HEK293 (cell line): ENCODE results near the gene FAM110D.

Experiments used
- CTCF ChIA-PET: fragments of 350-600 bp; formaldehyde crosslinking; extraction: SDS; loops from one replicate; lab custom pipeline; 2021; ENCODE audit warnings: antibody characterized with exemption; lab: Yijun Ruan, JAX
- POLR2A ChIA-PET: fragments of 300-600 bp; formaldehyde crosslinking; extraction: SDS; loops from one replicate; lab custom pipeline; 2020; ENCODE audit warnings: antibody characterized with exemption, inconsistent platforms; lab: Yijun Ruan, JAX
- H3K27ac ChIP-seq: fragments of 200-500 bp; sonication (Bioruptor generic); 2 replicates; pipeline ENCODE4 v1.5.1; 2014; ENCODE audit warnings: low read depth, low read length, control low read depth, inconsistent platforms; ENCODE audit errors: extremely low read depth
- H3K36me3 ChIP-seq, 2 experiments: fragments of 200-500 bp in 1 of 2; sonication (Bioruptor generic) in 1 of 2; 1 replicate in 1 of 2; 2 replicates in 1 of 2; pipeline ENCODE4 v1.5.1; 2014 to 2017; ENCODE audit warnings: inconsistent platforms in 2 of 2, low read length in 2 of 2; ENCODE audit not compliant: control insufficient read depth in 2 of 2, insufficient read depth in 1 of 2
- H3K4me1 ChIP-seq: fragments of 200-500 bp; sonication (Bioruptor generic); 2 replicates; pipeline ENCODE4 v1.5.1; 2014; ENCODE audit warnings: mild to moderate bottlenecking, low read length, inconsistent platforms; ENCODE audit not compliant: control insufficient read depth, insufficient read depth
- H3K4me3 ChIP-seq: 2 replicates; pipeline ENCODE4 v1.5.1; 2011; ENCODE audit warnings: low read depth, mild to moderate bottlenecking, control low read depth, low read length, moderate library complexity
- H3K9me3 ChIP-seq: fragments of 200-500 bp; sonication (Bioruptor generic); 2 replicates; pipeline ENCODE4 v1.5.1; 2014; ENCODE audit warnings: low read depth, low read length, inconsistent platforms; ENCODE audit not compliant: control insufficient read depth, insufficient read depth
- KLF9 ChIP-seq: fragments of 450-650 bp; formaldehyde crosslinking; IDR thresholded peaks from 2 replicates; pipeline ENCODE4 v1.5.1; 2016; ENCODE audit warnings: missing biosample characterization, missing genetic modification characterization, low read depth
- RBAK ChIP-seq: fragments of 450-650 bp; formaldehyde crosslinking; IDR thresholded peaks from 2 replicates; pipeline ENCODE4 v1.5.1; 2016; ENCODE audit warnings: missing biosample characterization, missing genetic modification characterization
- SETDB1 ChIP-seq: IDR thresholded peaks from one replicate; pipeline ENCODE4 v1.6.1; 2017; ENCODE audit warnings: mild to moderate bottlenecking, low read length, moderate library complexity, mixed read lengths; ENCODE audit not compliant: insufficient read length
- ZBTB7A ChIP-seq: fragments of 450-650 bp; formaldehyde crosslinking; IDR thresholded peaks from 2 replicates; pipeline ENCODE4 v1.5.1; 2016; ENCODE audit warnings: low read depth, missing biosample characterization, missing genetic modification characterization
- ZNF132 ChIP-seq: fragments of 450-650 bp; formaldehyde crosslinking; IDR thresholded peaks from 2 replicates; pipeline ENCODE4 v1.5.1; 2017; ENCODE audit warnings: missing biosample characterization, missing genetic modification characterization, borderline replicate concordance
- ZNF16 ChIP-seq: fragments of 450-650 bp; formaldehyde crosslinking; IDR thresholded peaks from 2 replicates; pipeline ENCODE4 v1.5.1; 2016; ENCODE audit warnings: low read depth, missing biosample characterization, missing genetic modification characterization
- ZNF184 ChIP-seq: fragments of 450-650 bp; IDR thresholded peaks from 2 replicates; pipeline ENCODE4 v1.5.1; 2018; ENCODE audit warnings: missing biosample characterization, mild to moderate bottlenecking, missing genetic modification characterization
- ZNF2 ChIP-seq: fragments of 450-650 bp; formaldehyde crosslinking; IDR thresholded peaks from 2 replicates; pipeline ENCODE4 v1.5.1; 2016; ENCODE audit warnings: missing biosample characterization, missing genetic modification characterization
- ZNF214 ChIP-seq: fragments of 450-650 bp; formaldehyde crosslinking; IDR thresholded peaks from 2 replicates; pipeline ENCODE4 v1.5.1; 2017; ENCODE audit warnings: missing biosample characterization, mild to moderate bottlenecking, missing genetic modification characterization, borderline replicate concordance
- ZNF37A ChIP-seq: fragments of 450-650 bp; IDR thresholded peaks from 2 replicates; pipeline ENCODE4 v1.5.1; 2018; ENCODE audit warnings: missing biosample characterization, missing genetic modification characterization
- ZNF549 ChIP-seq: fragments of 450-650 bp; IDR thresholded peaks from 2 replicates; pipeline ENCODE4 v1.5.1; 2018; ENCODE audit warnings: missing biosample characterization, missing genetic modification characterization, mild to moderate bottlenecking, inconsistent platforms, moderate library complexity
- ZNF596 ChIP-seq: fragments of 450-650 bp; IDR thresholded peaks from 2 replicates; pipeline ENCODE4 v1.5.0; 2018; ENCODE audit warnings: missing biosample characterization, mild to moderate bottlenecking, missing genetic modification characterization, moderate library complexity
- ZNF626 ChIP-seq: fragments of 450-650 bp; sonication (Bioruptor Pico); formaldehyde crosslinking; IDR thresholded peaks from 2 replicates; pipeline ENCODE4 v1.5.1; 2018; ENCODE audit warnings: missing biosample characterization, missing genetic modification characterization, inconsistent platforms
- TF ChIP-seq, protein P1 (sequence below): fragments of 450-650 bp; formaldehyde crosslinking; conservative IDR thresholded peaks from 2 replicates; pipeline ENCODE4 v1.5.1; 2016; ENCODE audit warnings: low read depth, missing biosample characterization, missing genetic modification characterization
- TF ChIP-seq, protein P2 (sequence below): fragments of 450-650 bp; formaldehyde crosslinking; IDR thresholded peaks from 2 replicates; pipeline ENCODE4 v1.5.1; 2016; ENCODE audit warnings: missing biosample characterization, missing genetic modification characterization
- TF ChIP-seq, protein P3 (sequence below): fragments of 450-650 bp; formaldehyde crosslinking; IDR thresholded peaks from 2 replicates; pipeline ENCODE4 v1.5.1; 2016; ENCODE audit warnings: missing biosample characterization, missing genetic modification characterization
- TF ChIP-seq, protein P4 (sequence below): fragments of 450-650 bp; formaldehyde crosslinking; IDR thresholded peaks from 2 replicates; pipeline ENCODE4 v1.5.1; 2016; ENCODE audit warnings: missing biosample characterization, missing genetic modification characterization

The FAM110D gene

DNA sequence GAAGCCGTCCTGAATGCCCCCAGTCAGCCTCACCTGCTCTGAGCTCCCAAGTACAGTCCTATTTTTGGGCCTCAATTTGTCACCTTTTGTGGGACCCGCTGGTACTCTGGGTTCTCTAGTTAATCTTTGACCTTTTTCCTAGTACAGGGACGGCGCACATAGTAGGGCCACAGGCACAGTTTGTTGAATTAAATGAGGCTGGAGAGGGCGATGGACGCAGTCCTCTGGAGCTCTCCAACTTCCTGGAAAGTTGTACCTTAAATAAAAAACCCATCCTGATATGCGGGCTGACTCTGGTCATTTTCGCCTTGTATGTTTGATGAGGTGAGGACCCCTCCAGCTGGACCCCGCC, 4.8 kb downstream of the FAM110D start:
- Histone ChIP-seq H3K36me3 (no peaks in the 10 kb centered on the region), H3K27ac (no peak overlapping the region; the same call in 1 of the 2 replicates), H3K9me3 (no peaks in the 10 kb centered on the region), H3K4me1 (peaks cover 6% of the 10 kb centered on the region; the same call in 1 of the 2 replicates), H3K4me3 (no peak overlapping the region)
- ChIA-PET POLR2A (no interaction called here), CTCF (interaction anchor here (0.9 to 2.5 kb wide), 4 partner anchors 13 to 268 kb away, joined by 3 to 16 read pairs (median 3); no protein-coding TSS in a partner anchor)
- TF ChIP-seq ZNF16 (tag by site-specific recombination) (no peak), ZNF626 (tag by site-specific recombination) (no peak), ZNF596 (tag by site-specific recombination) (no peak), SETDB1 (no peak), ZNF184 (tag by site-specific recombination) (no peak), ZNF549 (no peak), ZBTB7A (tag by site-specific recombination) (no peak), ZNF214 (tag by site-specific recombination) (no peak), ZNF2 (tag by site-specific recombination) (no peak), KLF9 (no peak), ZNF132 (tag by site-specific recombination) (no peak), ZNF37A (tag by site-specific recombination) (no peak), RBAK (no peak)
- TF ChIP-seq, protein P1, sequence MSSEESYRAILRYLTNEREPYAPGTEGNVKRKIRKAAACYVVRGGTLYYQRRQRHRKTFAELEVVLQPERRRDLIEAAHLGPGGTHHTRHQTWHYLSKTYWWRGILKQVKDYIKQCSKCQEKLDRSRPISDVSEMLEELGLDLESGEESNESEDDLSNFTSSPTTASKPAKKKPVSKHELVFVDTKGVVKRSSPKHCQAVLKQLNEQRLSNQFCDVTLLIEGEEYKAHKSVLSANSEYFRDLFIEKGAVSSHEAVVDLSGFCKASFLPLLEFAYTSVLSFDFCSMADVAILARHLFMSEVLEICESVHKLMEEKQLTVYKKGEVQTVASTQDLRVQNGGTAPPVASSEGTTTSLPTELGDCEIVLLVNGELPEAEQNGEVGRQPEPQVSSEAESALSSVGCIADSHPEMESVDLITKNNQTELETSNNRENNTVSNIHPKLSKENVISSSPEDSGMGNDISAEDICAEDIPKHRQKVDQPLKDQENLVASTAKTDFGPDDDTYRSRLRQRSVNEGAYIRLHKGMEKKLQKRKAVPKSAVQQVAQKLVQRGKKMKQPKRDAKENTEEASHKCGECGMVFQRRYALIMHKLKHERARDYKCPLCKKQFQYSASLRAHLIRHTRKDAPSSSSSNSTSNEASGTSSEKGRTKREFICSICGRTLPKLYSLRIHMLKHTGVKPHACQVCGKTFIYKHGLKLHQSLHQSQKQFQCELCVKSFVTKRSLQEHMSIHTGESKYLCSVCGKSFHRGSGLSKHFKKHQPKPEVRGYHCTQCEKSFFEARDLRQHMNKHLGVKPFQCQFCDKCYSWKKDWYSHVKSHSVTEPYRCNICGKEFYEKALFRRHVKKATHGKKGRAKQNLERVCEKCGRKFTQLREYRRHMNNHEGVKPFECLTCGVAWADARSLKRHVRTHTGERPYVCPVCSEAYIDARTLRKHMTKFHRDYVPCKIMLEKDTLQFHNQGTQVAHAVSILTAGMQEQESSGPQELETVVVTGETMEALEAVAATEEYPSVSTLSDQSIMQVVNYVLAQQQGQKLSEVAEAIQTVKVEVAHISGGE (tag by site-specific recombination): no peak
- TF ChIP-seq, protein P2, sequence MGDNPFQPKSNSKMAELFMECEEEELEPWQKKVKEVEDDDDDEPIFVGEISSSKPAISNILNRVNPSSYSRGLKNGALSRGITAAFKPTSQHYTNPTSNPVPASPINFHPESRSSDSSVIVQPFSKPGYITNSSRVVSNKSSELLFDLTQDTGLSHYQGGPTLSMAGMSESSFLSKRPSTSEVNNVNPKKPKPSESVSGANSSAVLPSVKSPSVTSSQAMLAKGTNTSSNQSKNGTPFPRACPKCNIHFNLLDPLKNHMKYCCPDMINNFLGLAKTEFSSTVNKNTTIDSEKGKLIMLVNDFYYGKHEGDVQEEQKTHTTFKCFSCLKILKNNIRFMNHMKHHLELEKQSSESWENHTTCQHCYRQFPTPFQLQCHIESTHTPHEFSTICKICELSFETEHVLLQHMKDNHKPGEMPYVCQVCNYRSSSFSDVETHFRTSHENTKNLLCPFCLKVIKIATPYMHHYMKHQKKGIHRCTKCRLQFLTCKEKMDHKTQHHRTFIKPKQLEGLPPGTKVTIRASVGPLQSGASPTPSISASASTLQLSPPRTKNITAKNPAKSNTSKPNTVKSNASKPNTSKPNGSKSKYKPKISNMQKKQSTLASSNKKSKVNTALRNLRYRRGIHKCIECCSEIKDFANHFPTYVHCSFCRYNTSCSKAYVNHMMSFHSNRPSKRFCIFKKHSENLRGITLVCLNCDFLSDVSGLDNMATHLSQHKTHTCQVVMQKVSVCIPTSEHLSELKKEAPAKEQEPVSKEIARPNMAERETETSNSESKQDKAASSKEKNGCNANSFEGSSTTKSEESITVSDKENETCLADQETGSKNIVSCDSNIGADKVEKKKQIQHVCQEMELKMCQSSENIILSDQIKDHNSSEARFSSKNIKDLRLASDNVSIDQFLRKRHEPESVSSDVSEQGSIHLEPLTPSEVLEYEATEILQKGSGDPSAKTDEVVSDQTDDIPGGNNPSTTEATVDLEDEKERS (tag by site-specific recombination): no peak
- TF ChIP-seq, protein P3, sequence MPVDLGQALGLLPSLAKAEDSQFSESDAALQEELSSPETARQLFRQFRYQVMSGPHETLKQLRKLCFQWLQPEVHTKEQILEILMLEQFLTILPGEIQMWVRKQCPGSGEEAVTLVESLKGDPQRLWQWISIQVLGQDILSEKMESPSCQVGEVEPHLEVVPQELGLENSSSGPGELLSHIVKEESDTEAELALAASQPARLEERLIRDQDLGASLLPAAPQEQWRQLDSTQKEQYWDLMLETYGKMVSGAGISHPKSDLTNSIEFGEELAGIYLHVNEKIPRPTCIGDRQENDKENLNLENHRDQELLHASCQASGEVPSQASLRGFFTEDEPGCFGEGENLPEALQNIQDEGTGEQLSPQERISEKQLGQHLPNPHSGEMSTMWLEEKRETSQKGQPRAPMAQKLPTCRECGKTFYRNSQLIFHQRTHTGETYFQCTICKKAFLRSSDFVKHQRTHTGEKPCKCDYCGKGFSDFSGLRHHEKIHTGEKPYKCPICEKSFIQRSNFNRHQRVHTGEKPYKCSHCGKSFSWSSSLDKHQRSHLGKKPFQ (tag by site-specific recombination): no peak
- TF ChIP-seq, protein P4, sequence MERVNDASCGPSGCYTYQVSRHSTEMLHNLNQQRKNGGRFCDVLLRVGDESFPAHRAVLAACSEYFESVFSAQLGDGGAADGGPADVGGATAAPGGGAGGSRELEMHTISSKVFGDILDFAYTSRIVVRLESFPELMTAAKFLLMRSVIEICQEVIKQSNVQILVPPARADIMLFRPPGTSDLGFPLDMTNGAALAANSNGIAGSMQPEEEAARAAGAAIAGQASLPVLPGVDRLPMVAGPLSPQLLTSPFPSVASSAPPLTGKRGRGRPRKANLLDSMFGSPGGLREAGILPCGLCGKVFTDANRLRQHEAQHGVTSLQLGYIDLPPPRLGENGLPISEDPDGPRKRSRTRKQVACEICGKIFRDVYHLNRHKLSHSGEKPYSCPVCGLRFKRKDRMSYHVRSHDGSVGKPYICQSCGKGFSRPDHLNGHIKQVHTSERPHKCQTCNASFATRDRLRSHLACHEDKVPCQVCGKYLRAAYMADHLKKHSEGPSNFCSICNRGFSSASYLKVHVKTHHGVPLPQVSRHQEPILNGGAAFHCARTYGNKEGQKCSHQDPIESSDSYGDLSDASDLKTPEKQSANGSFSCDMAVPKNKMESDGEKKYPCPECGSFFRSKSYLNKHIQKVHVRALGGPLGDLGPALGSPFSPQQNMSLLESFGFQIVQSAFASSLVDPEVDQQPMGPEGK (tag by site-specific recombination): no peak
